HG02678 (cell line): ENCODE results near the gene GIT1.

ENCODE experiments used
- ATAC-seq: cut with Tn5 transposase; IDR thresholded peaks from one replicate; pipeline ENCODE4 v1.9.1; 2021; ENCODE audit warnings: mild to moderate bottlenecking, moderate library complexity; ENCODE audit not compliant: unreplicated experiment

The GIT1 gene

GRCh38 chr17:29579866-29580771, 9.3 kb downstream of the GIT1 start:
- peak; percentile 88 for ATAC-seq

DNA sequence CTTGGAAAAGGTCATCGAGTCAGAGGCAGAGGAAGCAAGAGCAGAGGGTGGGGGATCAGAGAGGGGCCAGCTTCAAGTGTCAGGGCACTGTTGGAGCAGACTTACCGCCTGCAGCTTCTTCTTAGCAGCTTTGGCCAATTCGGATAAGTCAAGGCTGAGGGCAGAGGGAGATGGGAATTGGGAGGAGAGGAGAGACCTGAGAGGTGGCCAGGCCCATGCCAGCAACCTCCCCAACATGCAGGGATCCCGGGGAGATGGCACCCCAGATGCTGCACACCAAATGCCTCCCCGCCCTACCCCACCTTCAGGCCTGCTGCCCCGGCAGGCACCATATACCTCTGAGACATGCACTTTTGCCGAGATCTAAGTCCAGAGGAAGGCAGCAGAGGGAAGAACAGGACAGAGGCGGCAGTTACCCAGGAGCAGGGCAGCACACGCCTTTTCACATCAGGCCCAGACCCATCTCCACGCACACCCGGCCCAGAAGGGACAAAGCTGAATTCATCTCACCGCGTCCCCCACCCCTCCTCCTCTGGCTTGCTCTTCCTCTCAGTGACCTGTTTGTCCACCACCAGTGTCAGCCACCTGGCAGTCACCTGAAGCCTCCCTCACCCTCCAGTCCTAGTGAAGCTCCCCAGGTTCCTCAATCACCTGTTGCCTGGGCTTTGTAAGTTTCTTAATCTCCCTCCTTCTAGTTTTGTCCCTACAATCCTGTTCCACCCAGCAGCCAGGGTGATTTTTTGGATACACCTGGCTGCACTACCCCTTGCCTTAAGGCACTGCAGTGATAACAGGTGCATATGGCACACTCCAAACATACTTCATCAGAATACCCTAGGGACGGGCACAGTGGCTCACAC, 10.6 kb downstream of the GIT1 start:
- ATAC-seq: no peak

DNA sequence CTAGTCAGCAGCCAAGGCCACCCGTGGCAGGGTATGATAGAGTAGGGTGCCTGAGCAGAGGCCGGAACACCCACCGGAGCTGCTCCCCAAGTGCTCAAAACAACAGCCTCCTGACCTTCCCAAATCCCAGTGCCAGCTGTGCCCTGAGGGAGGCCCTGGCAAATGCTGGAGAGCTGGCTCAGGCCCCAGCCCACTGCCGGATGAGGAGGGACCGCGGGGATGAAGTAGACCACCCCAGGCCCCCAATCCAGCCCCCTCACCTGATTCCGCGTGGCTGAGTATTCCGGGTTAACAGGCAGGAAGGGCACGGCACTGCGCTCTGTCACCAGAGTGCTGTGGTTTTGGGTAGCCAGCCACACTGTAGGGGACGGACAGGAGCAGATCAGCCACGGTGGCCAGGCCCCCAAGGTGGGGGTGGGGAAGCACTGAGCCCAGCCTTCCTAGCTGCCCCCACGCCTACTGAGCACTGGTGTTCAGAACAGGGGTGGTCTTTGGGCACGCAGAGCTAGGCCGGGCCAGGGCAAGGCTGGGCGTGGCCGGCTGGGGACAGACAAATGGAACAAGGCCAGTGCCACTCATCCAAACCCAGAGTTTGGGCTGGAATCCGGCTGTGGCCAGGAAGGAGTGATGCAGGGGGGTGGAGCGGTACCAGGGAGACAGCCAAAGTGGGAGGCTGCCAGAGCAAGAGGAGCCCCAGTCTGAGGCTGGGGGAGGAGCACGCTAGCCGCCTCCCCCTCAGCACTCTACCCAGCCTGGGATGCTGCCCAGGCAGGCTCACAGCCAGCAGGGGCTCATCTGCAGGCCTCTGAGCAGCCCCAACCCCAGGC, 11.8 kb downstream of the GIT1 start:
- no peak for ATAC-seq

- no peak for ATAC-seq
Observed at GRCh38 chr17:29577001-29577370, 12.5 kb downstream of the GIT1 start.

GRCh38 chr17:29576214-29577000, 13.0 kb downstream of the GIT1 start:
- no peak for ATAC-seq

DNA sequence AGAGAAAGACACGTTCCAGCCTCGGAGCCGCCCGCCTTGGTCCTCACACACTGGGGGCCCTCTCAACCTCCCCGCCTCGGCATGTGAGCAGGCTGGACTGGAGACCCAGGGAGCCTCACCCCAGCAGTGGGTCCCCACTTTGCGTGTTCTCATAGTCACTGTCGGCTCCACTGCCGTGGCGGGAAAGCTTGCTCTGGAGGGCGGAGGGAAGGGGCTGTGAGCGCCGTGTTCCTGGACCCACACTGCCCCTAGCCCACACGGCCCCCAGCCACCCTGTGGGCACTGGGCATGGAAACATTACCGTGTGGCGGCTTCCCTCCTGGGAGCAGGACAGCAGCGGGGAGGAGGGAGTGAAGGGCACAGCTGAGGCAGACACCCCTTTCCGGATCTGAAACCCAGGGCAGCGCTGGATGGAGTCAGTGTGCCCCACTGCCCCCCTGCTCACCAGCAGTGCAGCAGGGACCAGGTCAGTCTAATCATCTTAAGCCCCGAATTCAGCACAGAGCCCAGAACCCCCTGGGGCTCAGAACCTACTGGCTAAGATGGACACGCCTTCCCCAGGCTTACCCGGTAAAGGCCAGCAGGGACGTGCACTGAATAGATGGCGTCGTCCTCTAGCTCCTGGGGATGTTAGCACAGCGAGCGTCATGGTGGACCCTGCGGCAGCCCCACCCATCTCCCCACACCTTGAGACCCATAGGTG, 13.8 kb downstream of the GIT1 start:
- ATAC-seq: no peak

DNA sequence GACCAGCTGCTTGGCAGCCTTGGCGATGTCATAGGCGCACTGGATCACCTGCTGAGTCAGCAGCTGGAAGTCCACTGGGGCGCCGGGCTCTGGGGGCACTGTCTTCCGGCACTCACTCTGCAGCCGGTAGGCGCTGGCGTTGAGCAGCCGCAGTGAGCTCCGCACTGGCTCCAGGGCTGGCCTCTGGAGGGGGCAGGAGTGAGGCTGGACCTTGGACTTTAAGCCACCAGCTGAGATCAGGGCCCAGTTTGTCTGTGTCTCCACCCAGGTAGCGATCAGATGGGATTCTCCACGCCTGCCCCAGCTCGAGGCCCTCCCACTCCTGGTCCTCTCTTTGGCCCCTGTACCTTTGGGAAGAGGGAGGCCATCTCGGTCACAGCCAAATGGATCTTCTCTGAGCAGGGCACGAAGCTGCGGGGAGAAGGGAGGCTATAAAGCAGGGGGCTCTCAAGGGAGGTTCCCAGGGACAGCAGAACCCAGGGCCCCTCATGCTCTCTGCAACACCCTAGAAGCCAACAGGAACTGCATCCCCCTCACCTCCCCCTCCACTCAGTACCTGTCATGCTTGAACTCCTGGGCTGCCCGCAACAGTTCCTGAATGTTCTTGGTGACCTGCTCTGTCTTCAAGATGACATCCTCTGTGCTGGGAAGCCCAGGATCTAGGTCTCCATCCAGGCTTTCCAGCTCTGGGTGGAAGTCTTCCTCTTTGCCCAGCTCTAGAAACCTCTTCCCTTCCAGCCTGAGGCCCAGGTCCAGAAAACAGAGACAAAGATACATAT, 14.5 kb downstream of the GIT1 start:
- ATAC-seq: no peak

- ATAC-seq: no peak
Observed at GRCh38 chr17:29573871-29574731, 15.3 kb downstream of the GIT1 start.

DNA sequence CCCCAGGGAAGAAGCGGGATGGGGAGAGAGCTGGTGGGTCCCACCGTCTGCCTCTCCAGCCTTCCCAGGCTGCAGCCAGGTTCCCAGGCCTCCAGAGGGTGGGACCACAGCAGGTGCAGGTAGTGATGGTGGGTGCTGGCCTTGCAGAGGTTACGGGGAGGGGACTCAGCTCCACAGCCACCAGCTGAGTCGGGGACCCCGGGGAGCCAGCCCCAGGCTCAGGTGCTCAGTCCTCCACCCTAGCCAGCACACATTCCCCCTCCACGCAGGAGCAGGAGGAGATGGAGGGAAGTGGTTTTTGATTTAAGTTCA, 15.9 kb downstream of the GIT1 start:
- ATAC-seq: no peak

DNA sequence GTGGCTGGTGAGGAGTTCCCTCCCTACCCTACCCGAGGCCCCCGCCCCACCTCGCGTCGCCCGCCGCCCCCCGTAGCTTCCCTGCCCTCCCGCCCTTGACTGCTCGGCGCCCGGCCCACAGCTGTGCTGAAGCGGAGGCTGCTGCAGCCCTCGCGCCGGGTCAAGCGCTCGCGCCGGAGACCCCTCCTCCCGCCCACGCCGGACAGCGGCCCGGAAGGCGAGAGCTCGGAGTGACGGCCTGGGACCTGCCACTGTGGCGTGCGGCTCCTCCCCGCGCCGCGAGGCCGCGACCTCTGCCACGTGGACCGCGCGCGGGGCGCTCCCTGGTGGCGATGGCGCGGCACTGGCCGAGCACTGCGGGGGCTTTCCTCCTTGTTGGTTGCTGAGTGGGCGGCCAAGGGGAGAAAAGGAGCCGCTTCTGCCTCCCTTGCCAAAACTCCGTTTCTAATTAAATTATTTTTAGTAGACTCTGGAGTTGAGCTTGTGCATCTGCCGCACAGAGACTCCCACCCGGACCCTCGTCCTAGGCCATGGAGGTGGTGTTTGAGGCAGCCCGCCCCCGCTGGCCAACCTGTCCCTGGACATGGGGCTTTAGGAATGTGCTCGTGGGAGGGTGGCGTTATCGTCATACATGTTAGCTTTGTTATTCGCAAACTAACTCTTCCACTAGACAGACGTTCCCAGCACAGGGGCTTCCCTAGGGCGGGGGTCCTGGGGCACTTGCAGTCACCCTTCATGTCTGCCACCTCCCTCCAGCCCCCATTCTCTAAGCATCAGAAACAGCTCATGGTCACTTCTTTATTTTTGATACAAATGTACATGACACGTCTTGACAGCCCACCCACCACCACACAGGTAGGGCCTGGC, 16.5 kb downstream of the GIT1 start:
- no peak for ATAC-seq

GRCh38 chr17:29571883-29572681, 17.4 kb downstream of the GIT1 start:
- ATAC-seq: no peak

DNA sequence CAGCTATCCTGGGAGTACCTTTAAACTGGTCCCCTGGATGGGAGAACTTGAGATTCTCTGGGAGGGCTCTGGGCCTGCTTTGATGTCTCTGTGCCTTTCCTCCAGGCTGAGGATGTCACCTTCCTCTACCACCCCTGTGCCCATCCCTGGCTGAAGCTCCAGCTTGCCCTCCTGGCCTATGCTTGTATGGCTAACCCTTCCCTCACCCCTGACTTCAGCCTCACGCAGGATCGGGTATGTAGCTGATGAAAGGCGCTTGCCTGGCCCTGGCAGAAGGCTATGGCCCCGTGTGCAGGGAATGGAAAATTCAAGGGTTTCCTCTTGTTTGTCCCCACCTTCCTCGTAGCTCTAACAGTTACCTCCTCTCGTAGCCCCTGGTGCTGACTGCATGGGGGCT, 18.0 kb downstream of the GIT1 start:
- ATAC-seq: no peak

DNA sequence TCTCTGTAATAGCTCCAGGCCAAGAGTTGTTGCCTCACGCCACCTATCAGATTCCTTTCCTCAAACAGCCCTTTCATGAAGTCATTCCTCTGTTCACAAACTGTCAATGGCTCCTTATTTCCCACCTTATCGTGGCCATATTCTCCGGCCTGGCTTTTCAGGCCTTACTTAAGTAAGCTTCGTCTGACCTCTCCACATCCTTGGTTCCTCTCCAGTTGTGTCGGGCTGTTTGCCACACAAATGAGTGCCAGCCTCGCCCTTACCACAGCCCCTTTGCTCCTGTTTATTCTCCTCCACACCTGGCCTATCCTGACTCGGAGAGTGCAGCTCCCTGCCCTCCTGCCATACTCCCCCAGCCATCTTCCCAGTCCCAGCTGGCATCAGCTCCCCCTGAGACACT, 18.9 kb downstream of the GIT1 start:
- ATAC-seq: no peak

DNA sequence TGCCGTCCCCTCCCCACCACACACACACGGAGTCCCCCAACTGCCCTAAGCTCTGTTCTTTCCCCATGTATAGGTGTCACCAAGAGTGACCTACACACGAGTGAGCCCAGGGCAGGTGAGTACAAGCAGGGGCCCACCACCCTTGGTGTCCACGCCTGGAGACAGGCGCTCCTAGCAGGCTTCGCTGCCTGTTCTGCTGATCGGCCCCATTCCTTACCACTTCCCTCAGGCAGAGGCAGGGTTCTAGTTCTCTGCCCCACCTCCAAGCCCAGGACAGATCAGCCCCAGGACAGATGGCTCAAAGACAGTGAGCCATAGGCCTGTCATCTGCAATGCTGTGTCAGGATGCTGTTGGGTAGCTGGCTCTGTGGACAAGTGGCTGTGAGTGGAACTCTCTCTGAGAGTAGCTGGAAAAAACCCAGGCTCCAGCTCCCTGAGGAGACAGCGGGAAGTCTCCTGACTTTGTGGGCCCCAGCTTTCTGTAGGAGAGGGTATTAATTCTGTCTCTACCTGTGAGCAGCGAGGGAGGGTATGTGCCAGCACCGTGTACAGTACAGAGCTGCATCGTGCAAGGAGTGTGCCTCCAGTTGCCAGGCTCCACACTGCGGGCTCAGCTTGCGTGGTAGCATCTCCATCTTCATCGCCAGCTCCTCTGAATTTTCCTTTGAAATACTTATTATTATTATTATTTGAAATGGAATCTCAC, 20.1 kb downstream of the GIT1 start:
- ATAC-seq: no peak

- peak; percentile 48 for ATAC-seq
Observed at GRCh38 chr17:29568331-29569244, 20.9 kb downstream of the GIT1 start, which contains the start of gene TP53I13. Gene TP53I13 (plus strand): TSS chr17:29568701. CDS start chr17:29568759, 58 bp downstream.
